DOHH2 (cell line): Measurements from ENCODE around the gene HDAC4.

Experiments used
- EZH2phosphoT487 ChIP-seq: fragments of 200-600 bp; sonication (generic); IDR thresholded peaks from 2 replicates; pipeline ENCODE4 v1.6.1; 2017; ENCODE audit warnings: borderline replicate concordance, mild to moderate bottlenecking, antibody characterized with exemption, low read length, moderate library complexity, mixed read lengths
- TF ChIP-seq, protein P1 (sequence below): fragments of 200-600 bp; sonication (generic); IDR thresholded peaks from one replicate; pipeline ENCODE4 v1.5.1; 2014; ENCODE audit warnings: antibody characterized with exemption, mild to moderate bottlenecking, low read depth, low read length; ENCODE audit not compliant: poor library complexity, severe bottlenecking

DNA sequence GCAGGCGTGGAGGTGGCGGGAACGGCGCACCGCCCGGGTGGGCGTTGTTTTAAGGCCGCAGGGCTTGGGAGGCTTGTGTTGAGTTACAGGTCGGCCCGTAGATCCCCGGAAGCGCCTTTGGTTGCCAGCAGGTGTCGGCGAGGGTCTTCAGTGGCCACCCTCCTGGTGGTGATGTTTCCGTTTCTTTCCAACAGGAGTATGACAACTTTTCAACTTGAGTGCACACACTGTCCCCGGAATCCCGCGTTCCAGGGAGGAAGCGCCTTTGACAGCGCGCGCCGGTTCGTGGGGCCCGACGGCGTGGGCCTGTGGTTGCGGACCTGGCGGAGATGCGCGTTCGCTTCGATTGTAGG lies 1.0 kb upstream of the HDAC4 start:
- TF ChIP-seq, protein P1, sequence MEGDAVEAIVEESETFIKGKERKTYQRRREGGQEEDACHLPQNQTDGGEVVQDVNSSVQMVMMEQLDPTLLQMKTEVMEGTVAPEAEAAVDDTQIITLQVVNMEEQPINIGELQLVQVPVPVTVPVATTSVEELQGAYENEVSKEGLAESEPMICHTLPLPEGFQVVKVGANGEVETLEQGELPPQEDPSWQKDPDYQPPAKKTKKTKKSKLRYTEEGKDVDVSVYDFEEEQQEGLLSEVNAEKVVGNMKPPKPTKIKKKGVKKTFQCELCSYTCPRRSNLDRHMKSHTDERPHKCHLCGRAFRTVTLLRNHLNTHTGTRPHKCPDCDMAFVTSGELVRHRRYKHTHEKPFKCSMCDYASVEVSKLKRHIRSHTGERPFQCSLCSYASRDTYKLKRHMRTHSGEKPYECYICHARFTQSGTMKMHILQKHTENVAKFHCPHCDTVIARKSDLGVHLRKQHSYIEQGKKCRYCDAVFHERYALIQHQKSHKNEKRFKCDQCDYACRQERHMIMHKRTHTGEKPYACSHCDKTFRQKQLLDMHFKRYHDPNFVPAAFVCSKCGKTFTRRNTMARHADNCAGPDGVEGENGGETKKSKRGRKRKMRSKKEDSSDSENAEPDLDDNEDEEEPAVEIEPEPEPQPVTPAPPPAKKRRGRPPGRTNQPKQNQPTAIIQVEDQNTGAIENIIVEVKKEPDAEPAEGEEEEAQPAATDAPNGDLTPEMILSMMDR: no peak
- TF ChIP-seq EZH2phosphoT487: no peak
